Uterus (tissue), 2 donors: ENCODE data around the gene METTL14.

Experiments
- CTCF ChIP-seq, 4 experiments: fragments of 200-600 bp in 2 of 4; fragments of 450-650 bp in 2 of 4; sonication (generic) in 2 of 4; IDR thresholded peaks; one replicate each; pipeline ENCODE4 v1.5.1; 2016 to 2019; ENCODE audit warnings: antibody characterized with exemption in 4 of 4, mild to moderate bottlenecking in 2 of 4, moderate library complexity in 1 of 4
- POLR2A ChIP-seq, 2 donors: fragments of 450-650 bp; IDR thresholded peaks; one replicate each; pipeline ENCODE4 v1.6.1; 2016; ENCODE audit warnings: antibody characterized with exemption in 2 of 2, mild to moderate bottlenecking in 1 of 2, moderate library complexity in 1 of 2

DNA sequence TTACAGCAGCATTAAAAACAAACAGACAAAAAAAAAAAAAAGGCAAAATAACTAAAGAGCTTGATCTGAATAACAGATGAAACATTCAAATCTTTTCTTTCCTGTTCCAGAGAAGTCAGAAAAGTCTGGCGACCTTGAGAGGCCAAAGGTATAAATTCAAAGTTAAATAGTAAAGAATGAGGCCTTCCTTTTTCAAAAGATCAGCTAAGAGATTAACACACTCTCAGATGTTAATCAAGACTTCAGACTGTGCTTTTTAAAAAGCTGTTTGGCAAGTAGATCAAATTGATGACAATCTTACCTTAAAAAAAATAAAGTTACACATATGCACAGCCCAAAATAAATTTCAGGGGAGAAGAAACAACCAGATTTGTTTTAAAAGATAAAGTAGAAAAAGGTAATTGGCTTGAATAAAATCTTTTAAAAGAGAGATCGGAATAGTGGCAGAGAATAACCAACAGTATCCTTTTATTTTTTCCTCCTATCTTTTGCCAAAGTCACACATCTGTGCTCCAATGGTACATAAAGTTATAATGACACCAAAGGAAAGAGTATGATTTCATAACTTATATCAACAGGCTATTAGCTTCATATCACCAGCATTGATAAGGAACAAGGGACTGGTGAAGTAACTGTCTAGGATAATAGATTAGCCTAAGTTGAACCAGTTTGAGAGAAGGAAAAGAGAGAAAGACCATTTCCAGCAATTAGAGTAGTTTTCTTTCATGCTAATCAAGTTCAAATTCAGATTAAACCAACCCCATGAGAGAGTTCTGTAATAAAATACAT lies 70.4 kb downstream of the METTL14 start:
- TF ChIP-seq CTCF (IDR thresholded peaks at IDR 0.05) (no peak), POLR2A (IDR thresholded peaks at IDR 0.05) (no peak)
